OCI-LY1 (cell line): ENCODE data around the gene IRS1.

Experiments
- H2AFZ ChIP-seq: fragments of 200-600 bp; sonication (generic), shearing (Covaris generic); 2 replicates; pipeline ENCODE4 v1.6.0; 2014; ENCODE audit warnings: antibody characterized with exemption, mild to moderate bottlenecking, low read length
- H3F3A ChIP-seq: fragments of 200-600 bp; sonication (generic), shearing (Covaris generic); 2 replicates; pipeline ENCODE4 v1.6.0; 2014; ENCODE audit warnings: mild to moderate bottlenecking, antibody characterized with exemption, low read length, moderate library complexity; ENCODE audit not compliant: insufficient read depth
- H3K27ac ChIP-seq: fragments of 200-600 bp; sonication (generic); 2 replicates; pipeline ENCODE4 v1.5.1; 2014; ENCODE audit warnings: low read length, mixed run types, mild to moderate bottlenecking, low read depth; ENCODE audit not compliant: poor library complexity, severe bottlenecking
- H3K27me3 ChIP-seq: fragments of 200-600 bp; sonication (generic); 2 replicates; pipeline ENCODE4 v1.6.0; 2014; ENCODE audit warnings: antibody characterized with exemption, mild to moderate bottlenecking, low read length, moderate library complexity; ENCODE audit not compliant: insufficient read depth
- H3K36me3 ChIP-seq: fragments of 200-600 bp; sonication (generic); 2 replicates; pipeline ENCODE4 v1.6.1; 2014; ENCODE audit warnings: mild to moderate bottlenecking, antibody characterized with exemption, low read length, moderate library complexity, mixed read lengths; ENCODE audit not compliant: insufficient read depth
- H3K4me1 ChIP-seq: fragments of 200-600 bp; sonication (generic); 2 replicates; pipeline ENCODE4 v1.5.1; 2014; ENCODE audit warnings: mild to moderate bottlenecking, low read length, moderate library complexity; ENCODE audit not compliant: insufficient read depth, severe bottlenecking
- H3K4me2 ChIP-seq: fragments of 200-600 bp; sonication (generic), shearing (Covaris generic); 2 replicates; pipeline ENCODE4 v1.6.1; 2014; ENCODE audit warnings: low read length
- H3K4me3 ChIP-seq: fragments of 200-600 bp; sonication (generic); 2 replicates; pipeline ENCODE4 v1.5.1; 2014; ENCODE audit warnings: low read length, low read depth, mild to moderate bottlenecking, mixed read lengths; ENCODE audit not compliant: poor library complexity, severe bottlenecking
- H3K79me2 ChIP-seq: fragments of 200-600 bp; shearing (Covaris generic); 2 replicates; pipeline ENCODE4 v1.6.1; 2016; ENCODE audit warnings: mixed run types, low read length, mixed read lengths; ENCODE audit not compliant: insufficient read depth
- H3K9ac ChIP-seq: fragments of 200-600 bp; sonication (generic), shearing (Covaris generic); 2 replicates; pipeline ENCODE4 v1.6.1; 2014; ENCODE audit warnings: mild to moderate bottlenecking, low read length, mixed read lengths
- H3K9me2 ChIP-seq: fragments of 200-600 bp; sonication (generic), shearing (Covaris generic); 2 replicates; pipeline ENCODE4 v1.6.1; 2014; ENCODE audit warnings: low read depth, mild to moderate bottlenecking, low read length, mixed read lengths
- H3K9me3 ChIP-seq: fragments of 200-600 bp; shearing (Covaris generic); 2 replicates; pipeline ENCODE4 v1.6.1; 2014; ENCODE audit warnings: low read length, mixed read lengths
- H4K20me1 ChIP-seq: fragments of 200-600 bp; sonication (generic), shearing (Covaris generic); 2 replicates; pipeline ENCODE4 v1.6.0; 2016; ENCODE audit warnings: mild to moderate bottlenecking, low read length; ENCODE audit not compliant: insufficient read depth
- EZH2 ChIP-seq: fragments of 200-600 bp; sonication (generic), shearing (Covaris generic); IDR thresholded peaks from 2 replicates; pipeline ENCODE4 v1.8.0; 2017; ENCODE audit warnings: borderline replicate concordance, mixed run types, mild to moderate bottlenecking, antibody characterized with exemption, low read length, moderate library complexity, mixed read lengths
- TF ChIP-seq, protein P1 (sequence below): fragments of 200-600 bp; sonication (generic), shearing (Covaris generic); IDR thresholded peaks from 2 replicates; pipeline ENCODE4 v1.5.1; 2017; ENCODE audit warnings: mild to moderate bottlenecking, antibody characterized with exemption, low read length, moderate library complexity, mixed read lengths

Gene IRS1

DNA sequence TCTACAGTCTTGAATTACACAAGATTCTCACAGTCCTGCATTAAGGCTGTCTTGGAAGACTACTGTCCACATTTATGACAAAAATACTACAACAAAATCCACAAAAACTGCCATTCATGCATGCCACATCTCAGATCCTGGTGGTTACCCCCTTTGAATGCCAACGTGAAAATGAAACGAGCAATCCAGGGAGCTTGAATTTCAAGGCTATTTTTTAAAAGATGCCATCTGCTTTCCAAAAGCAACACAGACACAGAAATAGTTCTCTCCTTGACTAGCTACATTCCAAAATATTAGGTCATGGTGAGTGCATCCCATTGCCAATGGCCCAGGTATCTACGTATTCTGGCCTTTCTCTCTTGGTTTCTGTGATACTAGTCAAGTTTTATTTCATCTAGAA lies 36.3 kb downstream of the IRS1 start:
- H3K36me3 ChIP-seq = peaks cover 10% of the 10 kb centered on the region; the same call in 1 of the 2 replicates
- H3K4me3 ChIP-seq = no peak overlapping the region
- no peaks in the 10 kb centered on the region for H3K79me2 ChIP-seq
- H3K4me1 ChIP-seq = peaks cover 19% of the 10 kb centered on the region
- H3K27me3 ChIP-seq = no peaks in the 10 kb centered on the region
- TF ChIP-seq, protein P1, sequence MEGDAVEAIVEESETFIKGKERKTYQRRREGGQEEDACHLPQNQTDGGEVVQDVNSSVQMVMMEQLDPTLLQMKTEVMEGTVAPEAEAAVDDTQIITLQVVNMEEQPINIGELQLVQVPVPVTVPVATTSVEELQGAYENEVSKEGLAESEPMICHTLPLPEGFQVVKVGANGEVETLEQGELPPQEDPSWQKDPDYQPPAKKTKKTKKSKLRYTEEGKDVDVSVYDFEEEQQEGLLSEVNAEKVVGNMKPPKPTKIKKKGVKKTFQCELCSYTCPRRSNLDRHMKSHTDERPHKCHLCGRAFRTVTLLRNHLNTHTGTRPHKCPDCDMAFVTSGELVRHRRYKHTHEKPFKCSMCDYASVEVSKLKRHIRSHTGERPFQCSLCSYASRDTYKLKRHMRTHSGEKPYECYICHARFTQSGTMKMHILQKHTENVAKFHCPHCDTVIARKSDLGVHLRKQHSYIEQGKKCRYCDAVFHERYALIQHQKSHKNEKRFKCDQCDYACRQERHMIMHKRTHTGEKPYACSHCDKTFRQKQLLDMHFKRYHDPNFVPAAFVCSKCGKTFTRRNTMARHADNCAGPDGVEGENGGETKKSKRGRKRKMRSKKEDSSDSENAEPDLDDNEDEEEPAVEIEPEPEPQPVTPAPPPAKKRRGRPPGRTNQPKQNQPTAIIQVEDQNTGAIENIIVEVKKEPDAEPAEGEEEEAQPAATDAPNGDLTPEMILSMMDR = no peak
- peaks cover 2% of the 10 kb centered on the region; the same call in 1 of the 2 replicates for H3F3A ChIP-seq
- no peak overlapping the region for H3K27ac ChIP-seq
- H3K9me2 ChIP-seq = no peaks in the 10 kb centered on the region
- no peaks in the 10 kb centered on the region for H4K20me1 ChIP-seq
- H2AFZ ChIP-seq = no peak overlapping the region
- H3K9me3 ChIP-seq = 0 out of 2 replicates have a peak, but pooled peaks cover 3% of the 10 kb centered on the region
- no peak overlapping the region for H3K9ac ChIP-seq
- no peak overlapping the region for H3K4me2 ChIP-seq

- H3K4me2 ChIP-seq = no peak overlapping the region
- no peak for TF ChIP-seq EZH2
- TF ChIP-seq, protein P1 = no peak; the same call in 1 of the 2 replicates
- no peaks in the 10 kb centered on the region for H4K20me1 ChIP-seq
- H3K27me3 ChIP-seq = no peaks in the 10 kb centered on the region
- H3K79me2 ChIP-seq = no peaks in the 10 kb centered on the region
- peaks cover 10% of the 10 kb centered on the region; the same call in 1 of the 2 replicates for H3K36me3 ChIP-seq
- H3K9ac ChIP-seq = no peak overlapping the region
- H2AFZ ChIP-seq = no peak overlapping the region
- H3K4me1 ChIP-seq = peaks cover 10% of the 10 kb centered on the region
- H3K9me3 ChIP-seq = 0 out of 2 replicates have a peak, but pooled peaks cover 3% of the 10 kb centered on the region
- H3K27ac ChIP-seq = no peak overlapping the region
- no peak overlapping the region for H3K4me3 ChIP-seq
- no peaks in the 10 kb centered on the region for H3K9me2 ChIP-seq
- H3F3A ChIP-seq = no peaks in the 10 kb centered on the region; the same call in 1 of the 2 replicates
Observed at GRCh38 chr2:226761195-226761583, 38.4 kb downstream of the IRS1 start.

DNA sequence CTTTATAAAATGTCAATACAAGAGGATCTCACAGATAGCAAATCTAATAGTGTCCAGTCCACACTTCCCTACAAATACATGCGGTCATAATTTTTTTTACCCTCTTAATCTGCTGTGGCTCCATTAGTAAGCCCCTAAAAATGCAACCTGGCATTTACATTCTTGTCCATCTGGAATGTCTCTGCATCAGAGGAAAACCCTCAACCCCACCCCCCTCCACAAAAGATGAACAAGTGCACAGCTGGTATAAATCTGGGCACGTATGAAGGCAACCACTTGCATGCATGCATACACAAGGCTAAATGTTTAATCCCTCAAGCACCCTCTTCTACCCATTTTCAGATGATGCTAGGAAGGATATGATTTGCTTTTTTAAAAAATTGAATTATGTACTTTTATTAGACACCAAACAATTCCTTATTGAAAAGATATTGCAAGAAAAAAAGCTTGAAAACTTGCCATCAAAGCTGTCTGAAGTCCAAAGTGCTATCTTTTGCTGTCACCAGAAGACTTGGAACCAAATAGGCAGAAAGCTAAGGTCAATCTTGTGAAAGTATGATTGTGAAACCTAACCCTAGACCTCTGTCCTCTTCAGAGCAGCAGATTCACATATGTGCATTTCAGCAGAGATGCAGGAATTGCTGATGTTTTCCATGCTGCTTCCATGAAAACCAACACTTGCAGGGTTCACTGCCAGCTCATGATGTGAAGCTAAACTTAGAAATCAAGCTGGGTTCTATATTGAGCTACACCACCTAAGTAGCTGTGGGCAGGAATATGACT lies 39.0 kb downstream of the IRS1 start:
- H3K79me2 ChIP-seq = no peaks in the 10 kb centered on the region
- no peak overlapping the region for H3K9ac ChIP-seq
- H3K27me3 ChIP-seq = no peaks in the 10 kb centered on the region
- H3K4me3 ChIP-seq = no peak overlapping the region
- H2AFZ ChIP-seq = no peak overlapping the region
- 0 out of 2 replicates have a peak, but pooled peaks cover 3% of the 10 kb centered on the region for H3K9me3 ChIP-seq
- H3K4me2 ChIP-seq = no peak overlapping the region
- no peak overlapping the region for H3K27ac ChIP-seq
- H4K20me1 ChIP-seq = no peaks in the 10 kb centered on the region
- H3K36me3 ChIP-seq = peaks cover 9% of the 10 kb centered on the region; the same call in 1 of the 2 replicates
- peaks cover 10% of the 10 kb centered on the region for H3K4me1 ChIP-seq
- TF ChIP-seq, protein P1 = no peak
- no peaks in the 10 kb centered on the region for H3K9me2 ChIP-seq
- no peaks in the 10 kb centered on the region; the same call in 1 of the 2 replicates for H3F3A ChIP-seq
